ENCODE results near the gene CFAP46.

GRCh38 chr10:132905661-132906060 lies 36.7 kb downstream of the CFAP46 start:
- TF ChIP-seq CTCF (IDR thresholded peaks at IDR 0.05) (no peak), POLR2A (IDR thresholded peaks at IDR 0.05) (no peak)

All from esophagus squamous epithelium (tissue), 4 donors.